Stimulated activated CD8-positive, alpha-beta memory T cell treated with anti-CD3 and anti-CD28 coated beads, Interleukin-12 subunit alpha, Interleukin-12 subunit beta, amount 100 ng/mL, for 1 hour (primary cell): ENCODE results near the gene SDF2L1.
"Not testable (repeated sequence)": the region's sequence is repeated elsewhere in the genome, so short reads cannot be mapped to it uniquely, and the experiment has no call there.

ENCODE experiments used
- DNase-seq: peaks from one replicate; pipeline ENCODE4 v3.0.0-alpha.2; 2020; ENCODE audit warnings: low read depth

The SDF2L1 gene

DNA sequence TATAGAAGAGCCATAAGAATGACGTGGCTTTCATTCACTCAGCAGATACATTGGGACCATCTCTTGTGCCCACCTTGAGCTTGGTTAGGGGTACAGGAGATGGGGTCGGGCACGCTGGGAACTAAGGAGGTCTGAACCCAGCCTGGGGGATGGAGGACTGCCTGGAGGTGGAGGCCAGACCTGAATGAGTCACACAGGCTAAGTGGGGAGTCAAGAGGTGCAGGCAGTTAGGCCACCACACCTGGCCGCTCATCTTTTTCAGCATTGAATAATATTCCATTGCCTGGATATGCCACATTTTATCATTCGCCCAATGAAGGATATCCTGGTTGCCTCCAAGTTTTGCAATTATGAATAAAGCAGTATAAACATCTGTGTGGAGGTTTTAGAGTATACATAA, 19.9 kb downstream of the SDF2L1 start:
- DNase-seq: no peak

DNA sequence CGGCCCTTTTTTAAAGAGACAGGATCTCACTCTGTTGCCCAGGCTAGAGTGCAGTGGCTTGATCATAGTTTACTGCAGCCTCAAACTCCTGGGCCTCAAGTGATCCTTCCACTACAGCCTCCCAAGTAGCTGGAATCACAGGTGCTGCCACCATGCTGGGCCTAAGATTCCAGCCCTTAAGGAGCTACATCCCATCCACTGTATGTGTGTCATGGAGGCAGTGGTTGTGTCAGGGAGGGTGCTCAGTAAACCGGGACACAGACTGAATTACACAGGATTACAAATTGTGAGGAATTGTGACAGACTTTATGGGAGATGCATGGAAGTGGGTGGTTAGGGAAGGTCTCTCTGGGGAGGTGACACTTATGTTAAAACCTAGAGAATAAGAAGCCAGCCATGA, 21.6 kb downstream of the SDF2L1 start:
- no peak for DNase-seq

GRCh38 chr22:21665047-21665851, 23.1 kb downstream of the SDF2L1 start:
- DNase-seq: no peak

DNA sequence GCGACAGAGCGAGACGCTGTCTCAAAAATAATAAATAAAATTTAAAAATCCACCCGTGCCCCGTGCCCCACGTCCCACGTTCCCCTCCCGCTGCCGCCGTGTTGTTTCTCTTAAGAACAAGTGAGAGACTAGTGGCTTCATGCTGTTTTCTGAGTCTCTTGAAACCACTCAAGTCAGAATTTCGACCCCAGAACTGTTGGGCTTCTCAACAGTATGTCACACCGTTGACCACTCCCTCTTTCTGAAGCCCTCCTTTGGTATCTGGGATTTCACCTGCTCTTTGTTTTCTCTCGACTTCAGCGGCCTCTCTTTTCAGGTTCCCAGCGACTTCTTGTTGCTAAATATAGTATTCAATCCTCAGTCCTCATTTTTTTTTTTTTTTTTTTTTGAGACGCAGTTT, 24.7 kb downstream of the SDF2L1 start:
- DNase-seq: no peak

- no peak for DNase-seq
Observed at GRCh38 chr22:21669026-21669425, 26.9 kb downstream of the SDF2L1 start.

GRCh38 chr22:21672107-21672629, 30.1 kb downstream of the SDF2L1 start:
- DNase-seq: no peak

DNA sequence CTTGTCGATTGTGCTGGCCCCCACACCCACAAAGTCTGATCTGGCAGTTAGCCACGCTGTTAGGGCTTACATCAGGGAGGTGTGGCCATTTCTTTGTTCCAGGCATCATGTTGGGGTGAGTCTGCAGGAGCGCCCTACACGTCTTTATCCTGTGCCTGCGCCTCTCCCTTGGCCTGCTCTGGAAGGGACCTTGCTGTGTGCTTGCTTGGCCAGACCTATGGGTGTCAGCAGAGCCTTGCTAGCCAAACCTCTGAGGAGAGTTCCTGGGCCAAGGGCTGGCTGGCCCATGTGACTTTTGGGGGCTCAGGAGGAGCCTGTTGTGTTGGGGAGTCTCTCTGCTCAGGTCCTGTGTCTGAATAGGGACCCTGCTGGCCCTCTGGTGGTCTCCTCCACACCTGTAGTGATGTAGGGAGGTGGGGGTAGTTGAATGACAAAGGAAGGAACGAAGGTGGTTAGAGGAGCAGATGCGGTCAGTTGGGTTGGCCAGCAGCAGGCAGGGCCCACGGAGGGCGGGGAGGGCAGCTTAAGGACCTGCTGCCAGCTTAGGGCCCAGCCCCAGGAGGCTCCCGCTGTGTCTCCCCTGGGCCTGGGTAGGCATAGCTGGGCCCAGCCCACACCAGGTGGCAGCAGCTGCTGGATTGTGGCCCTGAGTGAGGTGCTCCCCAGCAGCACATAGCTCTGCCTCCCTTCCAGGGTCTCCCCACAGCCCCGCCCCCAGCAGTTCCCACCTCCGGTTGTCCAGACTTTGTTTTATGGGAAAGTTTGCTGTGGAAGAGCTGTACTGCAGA, 31.6 kb downstream of the SDF2L1 start:
- no peak for DNase-seq

- DNase-seq: no peak
Observed at GRCh38 chr22:21674638-21675245, 32.6 kb downstream of the SDF2L1 start.

DNA sequence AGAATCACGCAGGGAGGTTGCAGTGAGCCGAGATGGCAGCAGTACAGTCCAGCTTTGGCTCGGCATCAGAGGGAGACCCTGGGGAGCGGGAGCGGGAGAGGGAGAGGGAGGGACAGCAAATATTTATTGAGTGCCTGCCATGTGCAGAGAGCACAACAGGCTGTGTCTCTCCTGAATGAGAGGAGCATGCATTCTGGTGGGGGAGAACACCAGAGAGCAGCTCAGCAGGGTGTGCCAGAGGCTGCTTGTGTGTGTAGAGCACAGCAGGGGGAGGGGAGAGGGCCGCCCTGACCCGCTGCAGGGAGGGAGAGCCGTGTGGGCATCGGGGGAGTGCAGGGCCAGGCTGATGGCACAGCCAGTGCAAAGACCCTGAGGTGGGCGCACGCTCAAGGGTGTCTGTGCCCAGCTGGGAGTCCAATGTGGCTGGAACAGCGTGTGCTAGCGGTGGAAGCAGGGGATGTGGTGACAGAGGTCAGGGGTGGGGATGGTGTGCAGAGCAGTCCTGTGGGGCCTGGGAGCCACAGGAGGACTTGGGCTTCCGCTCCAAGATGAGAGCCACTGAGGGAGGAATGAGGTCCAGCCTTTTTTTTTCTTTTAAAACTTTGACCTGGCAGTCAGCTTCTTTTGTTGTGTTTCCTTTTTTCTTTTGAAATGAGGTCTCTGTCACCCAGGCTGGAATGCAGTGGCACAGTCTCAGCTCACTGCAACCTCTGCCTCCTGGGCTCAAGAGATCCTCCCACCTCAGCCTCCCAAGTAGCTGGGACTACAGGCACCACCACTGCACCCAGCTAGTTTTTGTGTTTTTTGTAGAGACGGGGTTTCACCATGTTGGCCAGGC, 35.7 kb downstream of the SDF2L1 start:
- no peak for DNase-seq

DNA sequence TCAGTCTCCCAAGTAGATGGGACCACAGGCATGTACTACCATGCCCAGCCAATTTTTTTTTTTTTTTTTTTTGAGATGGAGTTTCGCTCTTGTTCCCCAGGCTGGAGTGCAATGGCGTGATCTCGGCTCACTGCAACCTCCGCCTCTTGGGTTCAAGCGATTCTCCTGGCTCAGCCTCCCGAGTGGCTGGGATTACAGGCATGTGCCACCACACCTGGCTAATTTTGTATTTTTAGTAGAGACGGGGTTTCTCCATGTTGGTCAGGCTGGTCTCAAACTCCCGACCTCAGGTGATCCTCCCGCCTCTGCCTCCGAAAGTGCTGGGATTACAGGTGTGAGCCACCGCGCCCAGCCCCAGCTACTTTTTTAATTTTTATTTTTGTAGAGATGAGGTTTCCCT, 36.7 kb downstream of the SDF2L1 start:
- not testable (repeated sequence) for DNase-seq

DNA sequence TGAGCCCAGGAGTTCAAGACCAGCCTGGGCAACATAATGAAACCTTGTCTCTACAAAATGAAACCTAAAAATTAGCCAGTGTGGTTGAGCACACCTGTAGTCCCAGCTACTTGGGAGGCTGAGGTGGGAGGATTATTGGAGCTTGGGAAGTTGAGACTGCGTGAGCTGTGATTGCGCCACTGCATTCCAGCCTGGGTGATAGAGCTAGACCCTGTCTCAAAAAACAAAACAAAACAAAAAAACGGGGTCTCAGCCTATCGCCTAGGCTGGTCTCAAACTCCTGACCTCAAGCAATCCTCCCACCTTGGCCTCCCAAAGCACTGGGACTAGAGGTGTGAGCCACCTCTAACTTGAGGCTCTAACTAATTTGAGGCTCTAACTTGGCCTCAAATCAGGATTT, 37.3 kb downstream of the SDF2L1 start:
- no peak for DNase-seq

DNA sequence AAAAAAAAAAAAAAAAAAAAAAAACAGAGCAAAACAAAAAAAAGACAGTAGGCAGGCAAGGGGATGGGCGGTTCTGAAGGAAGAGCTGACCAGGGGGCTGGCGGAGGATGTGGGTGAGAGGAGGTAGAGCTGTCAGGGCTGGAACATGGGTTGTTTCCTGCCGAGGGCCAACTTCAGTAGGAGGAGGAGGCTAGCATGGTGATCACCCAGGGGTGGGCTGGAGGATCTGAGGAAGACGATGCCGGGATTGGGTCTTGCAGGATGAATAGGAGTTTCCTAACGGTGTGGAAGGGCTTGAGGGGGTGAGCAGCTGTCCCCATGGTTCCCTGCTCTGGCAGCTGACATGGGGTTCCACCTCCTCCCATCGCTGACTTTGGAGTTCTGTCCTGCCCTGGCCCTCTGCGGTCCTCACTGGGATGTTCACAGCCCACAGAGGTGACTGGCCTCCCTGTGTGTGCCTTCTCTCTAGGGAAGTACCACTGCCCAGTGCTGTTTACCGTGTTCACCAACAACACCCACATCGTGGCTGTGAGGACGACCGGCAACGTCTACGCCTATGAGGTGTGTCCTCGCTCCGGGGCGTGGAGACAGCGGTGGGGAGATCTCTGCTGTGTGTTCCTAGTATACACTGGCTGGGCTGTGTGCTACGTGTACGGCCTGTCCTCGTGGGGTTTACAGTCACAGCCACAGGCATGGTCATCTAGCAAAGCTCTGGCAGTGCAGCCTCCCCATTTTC, 38.9 kb downstream of the SDF2L1 start:
- DNase-seq: no peak

GRCh38 chr22:21681566-21682370, 39.7 kb downstream of the SDF2L1 start:
- DNase-seq: no peak

DNA sequence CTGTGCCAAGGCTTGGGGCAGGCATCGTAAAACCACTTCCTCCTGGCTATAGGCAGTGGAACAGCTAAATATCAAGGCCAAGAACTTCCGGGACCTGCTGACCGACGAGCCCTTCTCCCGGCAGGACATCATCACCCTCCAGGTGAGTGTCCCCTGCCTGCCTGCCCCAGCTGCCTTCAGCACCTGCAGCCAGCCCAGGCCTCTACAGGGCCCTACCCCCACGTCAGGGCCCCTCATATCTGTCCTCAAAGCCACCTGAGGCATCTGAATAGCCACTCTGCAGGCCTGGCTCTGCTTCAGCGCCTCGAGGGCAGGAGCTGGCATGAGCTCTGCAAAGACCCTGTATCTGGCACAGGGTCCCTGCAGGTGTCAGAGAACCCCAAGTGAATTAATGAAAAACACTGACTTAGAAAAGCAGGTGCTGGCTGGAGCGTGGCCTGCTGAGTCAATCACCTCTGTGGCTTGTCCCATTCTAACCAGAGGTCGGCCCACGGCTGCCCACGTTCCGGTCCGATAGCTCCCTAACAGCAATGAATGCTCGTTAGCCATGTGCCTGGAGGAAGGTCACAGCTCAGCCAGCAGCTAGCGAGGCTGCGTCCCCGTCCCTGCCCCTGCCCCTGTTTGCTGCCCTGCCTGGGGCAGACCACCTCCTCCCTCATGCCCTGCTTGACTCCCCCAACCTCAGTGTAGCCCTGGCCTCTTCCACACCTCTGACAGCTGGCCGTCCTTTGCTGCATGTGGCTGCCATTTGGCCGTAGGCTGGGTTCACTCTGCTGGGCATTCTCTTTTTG, 40.5 kb downstream of the SDF2L1 start:
- no peak for DNase-seq

GRCh38 chr22:21683401-21683811, 41.3 kb downstream of the SDF2L1 start:
- DNase-seq: no peak

- DNase-seq: no peak
Observed at GRCh38 chr22:21684492-21685163, 42.5 kb downstream of the SDF2L1 start.

DNA sequence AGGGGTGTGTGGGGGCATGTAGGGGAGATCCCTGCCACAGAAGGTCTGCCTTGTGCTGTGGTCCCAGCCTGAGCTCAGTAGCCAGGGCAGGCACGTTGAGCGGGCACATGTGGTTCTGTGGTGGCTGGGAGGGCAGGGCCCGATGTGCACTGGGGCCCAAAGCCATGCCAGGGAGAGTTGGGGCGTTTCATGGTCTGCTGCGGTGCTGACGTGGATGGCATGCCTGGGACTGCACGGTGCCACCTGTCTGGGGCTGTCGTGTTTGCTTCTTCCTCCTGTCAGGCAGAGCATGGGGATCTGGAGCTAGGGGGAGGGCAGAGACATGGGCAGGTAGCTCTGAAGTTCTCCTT, 43.0 kb downstream of the SDF2L1 start:
- no peak for DNase-seq

GRCh38 chr22:21686193-21686608, 44.1 kb downstream of the SDF2L1 start:
- DNase-seq: no peak
